ENCODE measurements around the gene NXPH1.

The NXPH1 gene

GRCh38 chr7:8436965-8437364 is 3.6 kb downstream of the NXPH1 start:
- DNase-seq (ENCODE audit: low read depth, low spot score): no peak

GRCh38 chr7:8437606-8438005 is 4.2 kb downstream of the NXPH1 start:
- no peak for DNase-seq (ENCODE audit: low read depth, low spot score)

GRCh38 chr7:8440670-8441069 is 7.3 kb downstream of the NXPH1 start:
- no peak for DNase-seq (ENCODE audit: low read depth, low spot score)

GRCh38 chr7:8441106-8441965 is 7.9 kb downstream of the NXPH1 start:
- DNase-seq (ENCODE audit: low read depth, low spot score): no peak

GRCh38 chr7:8442051-8442813 is 8.8 kb downstream of the NXPH1 start:
- DNase-seq (ENCODE audit: low read depth, low spot score): no peak

- DNase-seq (ENCODE audit: low read depth, low spot score): no peak
Observed at GRCh38 chr7:8442814-8443304, 9.4 kb downstream of the NXPH1 start.

GRCh38 chr7:8443576-8444467 is 10.4 kb downstream of the NXPH1 start:
- no peak for DNase-seq (ENCODE audit: low read depth, low spot score)

- no peak for DNase-seq (ENCODE audit: low read depth, low spot score)
Observed at GRCh38 chr7:8444468-8444769, 11.0 kb downstream of the NXPH1 start.

- DNase-seq (ENCODE audit: low read depth, low spot score): no peak
Observed at GRCh38 chr7:8453535-8453934, 20.1 kb downstream of the NXPH1 start.

GRCh38 chr7:8455426-8455825 is 22.0 kb downstream of the NXPH1 start:
- no peak for DNase-seq (ENCODE audit: low read depth, low spot score)

GRCh38 chr7:8462309-8462708 is 28.9 kb downstream of the NXPH1 start:
- DNase-seq (ENCODE audit: low read depth, low spot score): no peak

- no peak for DNase-seq (ENCODE audit: low read depth, low spot score)
Observed at GRCh38 chr7:8465338-8465737, 31.9 kb downstream of the NXPH1 start.

GRCh38 chr7:8480527-8480926 is 47.1 kb downstream of the NXPH1 start:
- DNase-seq (ENCODE audit: low read depth, low spot score): no peak

- DNase-seq (ENCODE audit: low read depth, low spot score): no peak
Observed at GRCh38 chr7:8481096-8481495, 47.7 kb downstream of the NXPH1 start.

GRCh38 chr7:8481752-8482446 is 48.5 kb downstream of the NXPH1 start:
- DNase-seq (ENCODE audit: low read depth, low spot score): no peak

- no peak for DNase-seq (ENCODE audit: low read depth, low spot score)
Observed at GRCh38 chr7:8490391-8491045, 57.1 kb downstream of the NXPH1 start.

- DNase-seq (ENCODE audit: low read depth, low spot score): no peak
Observed at GRCh38 chr7:8491106-8491505, 57.7 kb downstream of the NXPH1 start.

GRCh38 chr7:8491544-8492489 is 58.4 kb downstream of the NXPH1 start:
- no peak for DNase-seq (ENCODE audit: low read depth, low spot score)

- DNase-seq (ENCODE audit: low read depth, low spot score): no peak
Observed at GRCh38 chr7:8499128-8499527, 65.7 kb downstream of the NXPH1 start.

- no peak for DNase-seq (ENCODE audit: low read depth, low spot score)
Observed at GRCh38 chr7:8500286-8500685, 66.9 kb downstream of the NXPH1 start.
